HG02943 (cell line): ENCODE measurements around the gene KRTAP25-1.

Source experiments
- ATAC-seq: cut with Tn5 transposase; IDR thresholded peaks from one replicate; pipeline ENCODE4 v1.9.1; 2021; ENCODE audit warnings: mild to moderate bottlenecking, low read depth, moderate library complexity; ENCODE audit not compliant: unreplicated experiment

The KRTAP25-1 gene

DNA sequence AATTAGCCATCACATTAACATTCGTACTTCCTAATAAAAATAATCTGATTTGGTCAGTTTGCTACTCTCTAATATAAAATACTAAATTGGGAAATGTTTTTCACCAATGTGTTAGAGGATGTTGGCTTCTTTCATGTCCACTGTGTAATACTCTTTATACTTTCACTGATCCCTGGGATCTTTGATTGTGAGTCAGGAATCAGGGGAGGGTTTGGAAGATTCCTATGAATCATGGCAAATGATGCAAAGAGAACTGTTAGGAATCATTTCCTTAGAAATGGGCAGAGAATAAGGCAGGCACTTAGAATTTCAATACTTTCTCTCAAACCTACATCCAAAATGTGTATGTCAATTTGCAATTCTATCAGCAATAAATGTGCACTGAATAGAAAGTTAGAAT lies 37.5 kb downstream of the KRTAP25-1 start:
- no peak for ATAC-seq

DNA sequence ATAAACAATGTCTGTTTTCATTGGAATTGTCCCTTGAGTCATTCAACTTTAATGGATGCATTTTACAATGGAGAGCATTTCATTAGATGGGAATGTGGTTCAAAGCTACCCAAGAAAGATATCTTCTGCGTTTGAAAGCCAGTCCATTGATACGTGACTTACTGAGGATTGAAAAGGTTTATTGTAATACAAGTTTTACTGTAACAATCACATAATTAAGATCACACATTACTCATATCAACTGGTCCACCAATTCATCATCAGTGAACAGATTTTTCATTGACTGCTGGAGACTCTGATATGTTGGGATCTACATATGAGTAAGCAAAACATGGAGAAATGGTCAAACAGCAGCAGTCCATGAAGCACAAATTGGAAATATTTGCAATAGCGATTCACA lies 39.4 kb downstream of the KRTAP25-1 start:
- ATAC-seq: no peak

DNA sequence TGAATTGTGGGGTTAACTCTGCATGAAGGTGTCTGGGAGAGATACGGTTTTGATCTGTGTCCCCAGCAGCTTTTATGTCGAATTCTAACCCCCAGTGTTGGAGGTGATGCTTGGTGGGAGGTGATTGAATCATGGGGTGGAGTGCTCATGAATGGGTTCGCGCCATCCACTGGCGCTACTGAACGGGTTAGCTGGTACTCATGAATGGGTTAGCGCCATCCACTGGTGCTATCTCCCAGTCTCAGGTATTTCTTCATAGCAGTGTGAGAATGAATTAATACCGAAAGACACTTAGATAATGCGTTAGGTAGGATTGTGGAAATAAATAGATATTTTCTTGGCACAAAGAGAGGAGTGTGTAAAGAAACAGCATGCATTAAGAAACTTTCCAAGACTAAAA lies 40.5 kb downstream of the KRTAP25-1 start:
- ATAC-seq: no peak

DNA sequence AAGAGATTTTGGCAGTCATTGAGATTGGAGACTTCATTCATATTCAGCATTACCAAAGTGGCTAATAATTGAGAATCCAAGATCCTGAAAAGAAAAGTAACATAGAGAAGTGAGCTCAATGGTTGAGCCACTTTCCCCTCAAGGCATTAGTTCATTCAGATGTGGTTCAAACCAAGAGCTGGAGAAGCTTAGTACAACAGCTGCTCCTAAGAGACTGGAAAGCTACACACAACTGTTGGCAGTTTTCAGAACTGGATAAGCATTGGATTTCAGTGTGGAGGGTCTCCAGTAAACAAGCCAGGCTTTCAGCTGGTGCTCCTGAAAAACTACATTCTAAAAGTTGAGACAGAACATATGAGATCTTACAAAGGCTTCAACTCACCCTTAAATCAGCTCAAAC lies 44.3 kb downstream of the KRTAP25-1 start:
- ATAC-seq: no peak

DNA sequence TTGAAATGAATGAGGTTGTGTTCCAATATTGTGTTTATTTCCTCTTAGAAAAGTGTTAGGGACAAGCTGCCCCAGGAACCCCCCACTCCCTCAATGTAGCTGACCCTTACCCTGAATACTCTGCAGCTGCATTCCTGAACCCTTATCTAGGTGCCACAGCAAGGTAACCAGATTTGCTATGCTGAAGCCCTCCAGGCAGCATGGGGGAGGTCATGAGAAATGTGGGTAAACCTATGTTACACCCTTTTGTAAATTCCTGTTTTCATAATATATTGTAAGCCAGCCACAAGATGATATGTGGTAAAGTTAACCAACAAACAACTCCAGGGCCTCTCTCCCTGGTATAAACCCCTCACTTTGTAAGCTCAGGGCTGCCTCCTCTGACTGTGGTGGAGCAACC lies 45.6 kb downstream of the KRTAP25-1 start:
- no peak for ATAC-seq

DNA sequence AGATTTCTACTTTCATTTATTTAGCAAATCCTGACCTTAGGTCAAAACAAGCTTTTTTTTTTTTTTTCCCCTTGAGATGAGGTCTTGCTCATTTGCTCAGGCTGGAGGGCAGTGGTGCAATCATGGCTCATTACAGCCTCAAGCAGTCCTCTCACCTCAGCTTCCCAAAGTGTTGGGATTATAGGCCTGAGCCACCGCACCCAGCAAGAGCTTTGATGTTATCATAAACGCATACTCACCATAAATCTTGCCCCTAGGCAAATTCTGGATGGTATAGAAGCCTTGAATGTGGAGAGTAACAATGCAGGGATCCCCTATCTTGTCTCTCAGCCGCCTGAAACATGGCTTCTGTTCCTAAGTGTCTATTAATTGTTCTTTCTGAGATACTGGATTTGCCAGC lies 48.7 kb downstream of the KRTAP25-1 start:
- ATAC-seq: no peak
